ENCODE measurements around the gene PGD.
"Not testable (repeated sequence)": the region's sequence is repeated elsewhere in the genome, so short reads cannot be mapped to it uniquely, and the experiment has no call there.

Gene PGD

GRCh38 chr1:10398278-10398733, 558 bp upstream of the PGD start:
- peak overlapping the region; percentile 57 for H3K27ac ChIP-seq (ENCODE audit: insufficient read depth, low read length, poor library complexity, severe bottlenecking)
- no peak for DNase-seq
- H3K4me3 ChIP-seq (ENCODE audit: insufficient read depth, low read depth, low read length, poor library complexity, severe bottlenecking) = peak overlapping the region; percentile 90
- H3K27me3 ChIP-seq (replicated peaks; ENCODE audit: control insufficient read depth, insufficient read depth, low read length, poor library complexity, severe bottlenecking) = no peaks in the 10 kb centered on the region
- no peaks in the 10 kb centered on the region for H3K9me3 ChIP-seq (ENCODE audit: control insufficient read depth, low read length)
- peaks cover 4% of the 10 kb centered on the region for H3K36me3 ChIP-seq (ENCODE audit: control insufficient read depth, insufficient read depth, low read length)
- H3K4me1 ChIP-seq (ENCODE audit: control insufficient read depth, insufficient read depth, low read length, poor library complexity, severe bottlenecking) = peaks cover 12% of the 10 kb centered on the region

GRCh38 chr1:10399444-10399941, 629 bp downstream of the PGD start:
- Histone ChIP-seq H3K36me3 (ENCODE audit: control insufficient read depth, insufficient read depth, low read length) (peaks cover 15% of the 10 kb centered on the region), H3K27me3 (replicated peaks; ENCODE audit: control insufficient read depth, insufficient read depth, low read length, poor library complexity, severe bottlenecking) (no peaks in the 10 kb centered on the region), H3K4me1 (ENCODE audit: control insufficient read depth, insufficient read depth, low read length, poor library complexity, severe bottlenecking) (peaks cover 12% of the 10 kb centered on the region), H3K27ac (ENCODE audit: insufficient read depth, low read length, poor library complexity, severe bottlenecking) (peak overlapping the region; percentile 83), H3K4me3 (ENCODE audit: insufficient read depth, low read depth, low read length, poor library complexity, severe bottlenecking) (peak overlapping the region; percentile 90), H3K9me3 (ENCODE audit: control insufficient read depth, low read length) (no peaks in the 10 kb centered on the region)
- no peak for DNase-seq

- Histone ChIP-seq H3K27me3 (replicated peaks; ENCODE audit: control insufficient read depth, insufficient read depth, low read length, poor library complexity, severe bottlenecking) (no peaks in the 10 kb centered on the region), H3K4me3 (ENCODE audit: insufficient read depth, low read depth, low read length, poor library complexity, severe bottlenecking) (peak overlapping the region; percentile 90), H3K4me1 (ENCODE audit: control insufficient read depth, insufficient read depth, low read length, poor library complexity, severe bottlenecking) (peaks cover 12% of the 10 kb centered on the region), H3K27ac (ENCODE audit: insufficient read depth, low read length, poor library complexity, severe bottlenecking) (no peak overlapping the region), H3K9me3 (ENCODE audit: control insufficient read depth, low read length) (no peaks in the 10 kb centered on the region), H3K36me3 (ENCODE audit: control insufficient read depth, insufficient read depth, low read length) (peaks cover 18% of the 10 kb centered on the region)
- no peak for DNase-seq
Observed at GRCh38 chr1:10400013-10400412, 1.1 kb downstream of the PGD start.

- H3K4me1 ChIP-seq (ENCODE audit: control insufficient read depth, insufficient read depth, low read length, poor library complexity, severe bottlenecking) = peaks cover 12% of the 10 kb centered on the region
- H3K4me3 ChIP-seq (ENCODE audit: insufficient read depth, low read depth, low read length, poor library complexity, severe bottlenecking) = no peak overlapping the region
- H3K27ac ChIP-seq (ENCODE audit: insufficient read depth, low read length, poor library complexity, severe bottlenecking) = no peak overlapping the region
- H3K9me3 ChIP-seq (ENCODE audit: control insufficient read depth, low read length) = no peaks in the 10 kb centered on the region
- DNase-seq = no peak
- no peaks in the 10 kb centered on the region for H3K27me3 ChIP-seq (replicated peaks; ENCODE audit: control insufficient read depth, insufficient read depth, low read length, poor library complexity, severe bottlenecking)
- peaks cover 22% of the 10 kb centered on the region for H3K36me3 ChIP-seq (ENCODE audit: control insufficient read depth, insufficient read depth, low read length)
Observed at GRCh38 chr1:10401281-10401680, 2.4 kb downstream of the PGD start.

GRCh38 chr1:10402729-10403274, 3.9 kb downstream of the PGD start:
- H3K36me3 ChIP-seq (ENCODE audit: control insufficient read depth, insufficient read depth, low read length) = peaks cover 35% of the 10 kb centered on the region
- H3K9me3 ChIP-seq (ENCODE audit: control insufficient read depth, low read length) = no peaks in the 10 kb centered on the region
- no peak overlapping the region for H3K27ac ChIP-seq (ENCODE audit: insufficient read depth, low read length, poor library complexity, severe bottlenecking)
- no peak overlapping the region for H3K4me3 ChIP-seq (ENCODE audit: insufficient read depth, low read depth, low read length, poor library complexity, severe bottlenecking)
- no peak for DNase-seq
- peaks cover 12% of the 10 kb centered on the region for H3K4me1 ChIP-seq (ENCODE audit: control insufficient read depth, insufficient read depth, low read length, poor library complexity, severe bottlenecking)
- H3K27me3 ChIP-seq (replicated peaks; ENCODE audit: control insufficient read depth, insufficient read depth, low read length, poor library complexity, severe bottlenecking) = no peaks in the 10 kb centered on the region

- no peaks in the 10 kb centered on the region for H3K9me3 ChIP-seq (ENCODE audit: control insufficient read depth, low read length)
- H3K4me3 ChIP-seq (ENCODE audit: insufficient read depth, low read depth, low read length, poor library complexity, severe bottlenecking) = no peak overlapping the region
- no peak overlapping the region for H3K27ac ChIP-seq (ENCODE audit: insufficient read depth, low read length, poor library complexity, severe bottlenecking)
- DNase-seq = no peak
- no peaks in the 10 kb centered on the region for H3K4me1 ChIP-seq (ENCODE audit: control insufficient read depth, insufficient read depth, low read length, poor library complexity, severe bottlenecking)
- peaks cover 70% of the 10 kb centered on the region for H3K36me3 ChIP-seq (ENCODE audit: control insufficient read depth, insufficient read depth, low read length)
- H3K27me3 ChIP-seq (replicated peaks; ENCODE audit: control insufficient read depth, insufficient read depth, low read length, poor library complexity, severe bottlenecking) = no peaks in the 10 kb centered on the region
Observed at GRCh38 chr1:10407201-10407600, 8.3 kb downstream of the PGD start.

- Histone ChIP-seq H3K4me1 (ENCODE audit: control insufficient read depth, insufficient read depth, low read length, poor library complexity, severe bottlenecking) (no peaks in the 10 kb centered on the region), H3K27me3 (replicated peaks; ENCODE audit: control insufficient read depth, insufficient read depth, low read length, poor library complexity, severe bottlenecking) (no peaks in the 10 kb centered on the region), H3K27ac (ENCODE audit: insufficient read depth, low read length, poor library complexity, severe bottlenecking) (no peak overlapping the region), H3K4me3 (ENCODE audit: insufficient read depth, low read depth, low read length, poor library complexity, severe bottlenecking) (no peak overlapping the region), H3K36me3 (ENCODE audit: control insufficient read depth, insufficient read depth, low read length) (peaks cover 55% of the 10 kb centered on the region), H3K9me3 (ENCODE audit: control insufficient read depth, low read length) (no peaks in the 10 kb centered on the region)
- no peak for DNase-seq
Observed at GRCh38 chr1:10415211-10415930, 16.5 kb downstream of the PGD start.

- not testable (repeated sequence) for H3K9me3 ChIP-seq (ENCODE audit: control insufficient read depth, low read length)
Observed at GRCh38 chr1:10415967-10416366, 17.1 kb downstream of the PGD start.

GRCh38 chr1:10418741-10419140, 19.9 kb downstream of the PGD start:
- peaks cover 29% of the 10 kb centered on the region for H3K36me3 ChIP-seq (ENCODE audit: control insufficient read depth, insufficient read depth, low read length)
- not testable (repeated sequence) for H3K27me3 ChIP-seq (replicated peaks; ENCODE audit: control insufficient read depth, insufficient read depth, low read length, poor library complexity, severe bottlenecking); H3K4me1 ChIP-seq (ENCODE audit: control insufficient read depth, insufficient read depth, low read length, poor library complexity, severe bottlenecking); H3K9me3 ChIP-seq (ENCODE audit: control insufficient read depth, low read length); DNase-seq; H3K27ac ChIP-seq (ENCODE audit: insufficient read depth, low read length, poor library complexity, severe bottlenecking); H3K4me3 ChIP-seq (ENCODE audit: insufficient read depth, low read depth, low read length, poor library complexity, severe bottlenecking)

More at GRCh38 chr1:10415967-10416366, 17.1 kb downstream of the PGD start:
- not testable (repeated sequence) for H3K4me1 ChIP-seq (ENCODE audit: control insufficient read depth, insufficient read depth, low read length, poor library complexity, severe bottlenecking); H3K4me3 ChIP-seq (ENCODE audit: insufficient read depth, low read depth, low read length, poor library complexity, severe bottlenecking); DNase-seq; H3K27ac ChIP-seq (ENCODE audit: insufficient read depth, low read length, poor library complexity, severe bottlenecking); H3K27me3 ChIP-seq (replicated peaks; ENCODE audit: control insufficient read depth, insufficient read depth, low read length, poor library complexity, severe bottlenecking)
- peaks cover 54% of the 10 kb centered on the region for H3K36me3 ChIP-seq (ENCODE audit: control insufficient read depth, insufficient read depth, low read length)

DNA sequence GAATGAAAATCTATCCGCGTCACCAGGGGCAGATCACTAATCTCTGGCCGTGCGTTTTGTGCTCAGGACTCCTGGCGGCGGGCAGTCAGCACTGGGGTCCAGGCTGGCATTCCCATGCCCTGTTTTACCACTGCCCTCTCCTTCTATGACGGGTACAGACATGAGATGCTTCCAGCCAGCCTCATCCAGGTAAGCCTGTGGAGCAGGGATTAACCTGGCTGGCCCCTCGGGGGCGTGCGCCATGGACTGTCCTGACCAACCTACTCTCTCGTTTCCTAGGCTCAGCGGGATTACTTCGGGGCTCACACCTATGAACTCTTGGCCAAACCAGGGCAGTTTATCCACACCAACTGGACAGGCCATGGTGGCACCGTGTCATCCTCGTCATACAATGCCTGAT, 20.5 kb downstream of the PGD start:
- no peak for DNase-seq
- Histone ChIP-seq H3K27ac (ENCODE audit: insufficient read depth, low read length, poor library complexity, severe bottlenecking) (no peak overlapping the region), H3K9me3 (ENCODE audit: control insufficient read depth, low read length) (no peaks in the 10 kb centered on the region), H3K4me1 (ENCODE audit: control insufficient read depth, insufficient read depth, low read length, poor library complexity, severe bottlenecking) (no peaks in the 10 kb centered on the region), H3K4me3 (ENCODE audit: insufficient read depth, low read depth, low read length, poor library complexity, severe bottlenecking) (no peak overlapping the region), H3K36me3 (ENCODE audit: control insufficient read depth, insufficient read depth, low read length) (peaks cover 29% of the 10 kb centered on the region), H3K27me3 (replicated peaks; ENCODE audit: control insufficient read depth, insufficient read depth, low read length, poor library complexity, severe bottlenecking) (no peaks in the 10 kb centered on the region)
